Uterus (tissue), 2 donors: Measurements from ENCODE around the gene METTL21C.

ENCODE experiments used
- POLR2A ChIP-seq, 2 donors: fragments of 450-650 bp; IDR thresholded peaks; one replicate each; pipeline ENCODE4 v1.6.1; 2016; ENCODE audit warnings: antibody characterized with exemption in 2 of 2, mild to moderate bottlenecking in 1 of 2, moderate library complexity in 1 of 2
- TF ChIP-seq, protein P1 (sequence below), 4 experiments: fragments of 200-600 bp in 2 of 4; fragments of 450-650 bp in 2 of 4; sonication (generic) in 2 of 4; IDR thresholded peaks; one replicate each; pipeline ENCODE4 v1.5.1; 2016 to 2019; ENCODE audit warnings: antibody characterized with exemption in 4 of 4, mild to moderate bottlenecking in 2 of 4, moderate library complexity in 1 of 4

DNA sequence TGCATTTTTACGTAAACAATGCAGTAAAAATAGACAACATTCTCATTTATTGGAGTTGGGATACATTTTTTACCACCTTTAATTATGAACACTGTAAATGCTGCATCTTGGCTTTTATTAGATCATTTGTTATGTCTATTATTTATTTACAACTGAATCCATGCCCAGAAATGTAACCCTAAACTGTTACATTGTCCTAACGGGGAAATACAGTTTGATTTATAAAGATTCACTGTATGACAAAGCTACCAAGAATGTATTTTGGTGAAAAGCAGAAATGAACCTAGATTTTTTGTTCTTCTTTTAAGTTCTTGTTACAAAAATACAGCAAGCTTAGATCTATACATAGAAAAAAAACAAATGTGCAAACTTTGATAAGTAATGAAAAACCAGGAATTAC is 1.1 kb downstream of the METTL21C start:
- TF ChIP-seq POLR2A (IDR thresholded peaks at IDR 0.05): no peak
- TF ChIP-seq, protein P1, sequence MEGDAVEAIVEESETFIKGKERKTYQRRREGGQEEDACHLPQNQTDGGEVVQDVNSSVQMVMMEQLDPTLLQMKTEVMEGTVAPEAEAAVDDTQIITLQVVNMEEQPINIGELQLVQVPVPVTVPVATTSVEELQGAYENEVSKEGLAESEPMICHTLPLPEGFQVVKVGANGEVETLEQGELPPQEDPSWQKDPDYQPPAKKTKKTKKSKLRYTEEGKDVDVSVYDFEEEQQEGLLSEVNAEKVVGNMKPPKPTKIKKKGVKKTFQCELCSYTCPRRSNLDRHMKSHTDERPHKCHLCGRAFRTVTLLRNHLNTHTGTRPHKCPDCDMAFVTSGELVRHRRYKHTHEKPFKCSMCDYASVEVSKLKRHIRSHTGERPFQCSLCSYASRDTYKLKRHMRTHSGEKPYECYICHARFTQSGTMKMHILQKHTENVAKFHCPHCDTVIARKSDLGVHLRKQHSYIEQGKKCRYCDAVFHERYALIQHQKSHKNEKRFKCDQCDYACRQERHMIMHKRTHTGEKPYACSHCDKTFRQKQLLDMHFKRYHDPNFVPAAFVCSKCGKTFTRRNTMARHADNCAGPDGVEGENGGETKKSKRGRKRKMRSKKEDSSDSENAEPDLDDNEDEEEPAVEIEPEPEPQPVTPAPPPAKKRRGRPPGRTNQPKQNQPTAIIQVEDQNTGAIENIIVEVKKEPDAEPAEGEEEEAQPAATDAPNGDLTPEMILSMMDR (IDR thresholded peaks at IDR 0.05): no peak
